ENCODE data around the gene CLEC4C.

The CLEC4C gene

GRCh38 chr12:7729746-7730145 is 17.4 kb downstream of the CLEC4C start:
- in situ Hi-C loops (cut with HindIII; ENCODE audit: low sequenced_read_pairs), result no loop called here

DNA sequence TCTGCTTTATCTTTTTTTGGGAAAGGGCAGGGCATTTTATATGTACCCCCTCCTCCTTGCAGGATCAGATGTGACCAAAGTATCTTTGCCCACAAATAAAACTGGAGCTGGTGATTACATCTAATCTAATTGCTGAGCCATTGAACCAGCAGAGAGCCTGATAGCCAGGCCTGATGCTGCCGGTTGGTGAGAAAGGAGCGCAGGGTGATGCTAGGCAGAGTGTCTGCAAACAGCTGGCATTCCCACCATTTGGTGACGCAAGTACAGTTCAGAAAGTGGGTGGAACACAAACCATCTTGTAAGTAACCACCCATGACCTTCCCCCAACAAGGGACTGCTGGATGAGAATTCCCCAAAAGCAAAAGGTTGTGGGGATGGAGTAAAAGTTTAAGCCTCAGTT is 23.2 kb downstream of the CLEC4C start:
- in situ Hi-C loops (cut with HindIII; ENCODE audit: low sequenced_read_pairs), result no loop called here

GRCh38 chr12:7719946-7720730 is 27.0 kb downstream of the CLEC4C start:
- in situ Hi-C loops (cut with HindIII; ENCODE audit: low sequenced_read_pairs), result no loop called here

DNA sequence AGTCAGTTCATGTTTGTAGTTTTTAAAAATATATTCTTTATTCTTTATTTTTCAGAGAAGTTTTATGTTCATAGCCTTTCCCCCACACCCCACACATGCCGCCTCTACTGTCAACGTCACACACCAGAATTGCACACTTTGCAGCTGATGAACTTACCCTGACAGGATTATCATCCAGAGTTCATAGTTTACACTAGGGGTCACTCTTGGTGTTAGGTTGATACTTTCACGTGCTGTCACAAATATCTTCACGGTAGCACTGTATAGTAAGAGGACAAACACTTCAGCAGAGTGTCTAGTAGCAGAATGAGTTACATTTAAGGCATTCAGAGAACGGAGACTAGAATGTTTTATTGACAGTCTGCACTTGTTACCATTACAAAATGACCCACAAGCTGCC is 30.8 kb downstream of the CLEC4C start:
- in situ Hi-C loops (cut with HindIII; ENCODE audit: low sequenced_read_pairs), result no loop called here

- in situ Hi-C loops (cut with HindIII; ENCODE audit: low sequenced_read_pairs), result no loop called here
Measured at GRCh38 chr12:7712841-7713442, 34.2 kb downstream of the CLEC4C start.

DNA sequence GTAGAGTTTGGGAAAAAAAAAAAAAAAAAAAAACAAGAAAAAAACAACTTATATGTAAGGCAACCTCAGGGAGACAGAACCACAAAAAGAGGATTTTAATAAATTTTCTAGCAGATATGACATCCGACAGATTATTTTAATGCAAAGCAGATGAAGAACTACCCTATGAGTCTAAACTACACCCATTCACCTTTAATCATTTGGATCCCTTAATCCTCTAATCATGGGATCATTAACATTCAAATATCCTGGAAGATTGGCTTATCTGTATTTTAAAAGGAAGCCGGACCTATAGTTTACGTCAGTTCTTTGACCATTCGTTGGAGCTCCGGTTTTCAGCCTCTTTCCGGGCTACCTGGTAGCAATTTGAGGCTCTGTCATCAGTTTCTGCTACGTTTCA is 36.0 kb downstream of the CLEC4C start, which contains the start of gene DPPA3:
Gene DPPA3, plus strand, starts transcription at position 301 of the 400 bp plus-strand sequence. CDS start 138 bp downstream, outside the sequence.
- in situ Hi-C loops (cut with HindIII; ENCODE audit: low sequenced_read_pairs), result no loop called here

- in situ Hi-C loops (cut with HindIII; ENCODE audit: low sequenced_read_pairs), result no loop called here
Measured at GRCh38 chr12:7709969-7710675, 37.1 kb downstream of the CLEC4C start.

DNA sequence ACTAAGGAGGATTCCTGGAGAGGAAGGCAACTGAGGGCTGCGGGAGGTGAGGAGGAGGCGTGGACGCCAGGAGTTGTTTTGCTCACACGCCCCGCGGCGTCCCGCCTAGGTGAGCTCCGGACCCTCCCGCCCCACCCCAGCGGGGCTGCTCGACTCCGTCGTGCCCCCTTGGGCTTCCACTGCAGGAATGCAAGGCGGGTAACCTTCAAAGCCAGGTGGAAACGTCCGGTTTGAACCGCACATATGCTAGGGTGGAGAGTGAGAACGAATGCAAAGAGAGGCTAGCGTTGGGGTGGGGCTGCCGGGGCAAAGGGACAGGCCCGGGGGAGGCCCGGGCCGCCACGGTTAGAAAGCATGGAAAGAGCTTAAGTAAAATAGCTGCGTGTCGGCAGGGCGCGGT is 41.3 kb downstream of the CLEC4C start:
- in situ Hi-C loops (cut with HindIII; ENCODE audit: low sequenced_read_pairs), result no loop called here

DNA sequence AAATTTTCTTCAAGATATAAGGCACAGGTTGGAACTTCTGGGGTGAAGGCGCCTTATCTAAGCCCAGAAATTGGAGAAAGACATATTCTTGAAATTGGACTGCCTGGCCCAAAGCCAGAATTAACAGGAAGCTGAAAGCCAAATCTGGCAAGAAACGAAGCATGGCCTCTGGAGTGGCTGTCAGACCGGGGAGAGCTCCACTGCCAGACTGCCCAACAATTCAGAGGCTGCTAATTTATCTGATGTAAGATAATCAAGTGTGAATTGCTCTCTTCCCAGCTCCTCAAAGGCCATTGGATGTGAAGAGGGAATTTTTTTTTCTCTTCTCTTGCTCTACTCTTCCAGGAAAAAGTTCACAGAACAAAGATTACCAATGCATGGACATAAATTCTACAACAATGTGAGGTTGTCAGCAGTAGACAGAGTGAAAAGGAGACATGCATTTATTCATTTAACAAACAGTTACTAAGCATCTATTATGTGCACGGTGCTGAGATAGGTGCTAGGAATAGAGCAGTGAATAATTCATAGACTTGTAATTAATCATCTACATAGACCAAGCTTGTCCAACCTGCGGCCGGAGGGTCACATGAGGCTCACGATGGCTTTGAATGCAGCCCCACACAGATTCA is 51.5 kb downstream of the CLEC4C start, which contains the start of gene GDF3:
Gene GDF3, minus strand, starts transcription at position 210 of the 632 bp plus-strand sequence. Its CDS starts 47 bp downstream, at position 163.
- in situ Hi-C loops (cut with HindIII; ENCODE audit: low sequenced_read_pairs), result no loop called here

GRCh38 chr12:7695237-7695560 is 52.0 kb downstream of the CLEC4C start:
- in situ Hi-C loops (cut with HindIII; ENCODE audit: low sequenced_read_pairs), result no loop called here

DNA sequence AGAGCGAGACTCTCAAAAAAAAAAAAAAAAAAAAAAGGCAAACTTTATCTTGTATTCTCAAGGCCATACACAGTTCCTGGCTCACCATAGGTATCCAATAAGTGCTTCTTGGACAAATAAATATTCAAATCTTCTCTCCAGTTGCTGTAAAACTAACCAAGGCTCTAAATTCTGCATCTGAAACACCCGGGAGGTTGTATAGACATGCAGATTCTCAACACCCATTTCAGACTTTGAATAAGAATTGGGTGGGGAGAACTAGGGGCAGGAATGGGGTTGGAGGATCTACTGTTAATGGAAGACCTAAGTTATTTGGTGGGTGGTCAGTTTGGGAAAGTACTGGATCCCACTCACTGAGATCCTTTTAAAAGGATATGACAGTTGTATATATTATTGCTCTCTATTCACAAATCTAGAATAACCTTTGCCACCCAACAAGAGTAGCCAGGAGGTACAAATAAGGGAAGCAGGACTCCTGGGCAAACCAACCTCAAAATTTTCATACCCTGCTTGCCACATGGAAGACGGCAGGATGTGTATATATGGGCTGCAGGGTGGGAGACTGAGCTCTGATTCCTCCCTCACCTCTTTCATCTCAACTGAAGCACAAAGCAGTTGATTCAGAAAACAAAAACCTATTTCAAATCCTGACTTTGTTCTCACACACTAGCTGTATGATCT is 52.5 kb downstream of the CLEC4C start:
- in situ Hi-C loops (cut with HindIII; ENCODE audit: low sequenced_read_pairs), result no loop called here

GRCh38 chr12:7693793-7694192 is 53.4 kb downstream of the CLEC4C start:
- in situ Hi-C loops (cut with HindIII; ENCODE audit: low sequenced_read_pairs), result no loop called here

- in situ Hi-C loops (cut with HindIII; ENCODE audit: low sequenced_read_pairs), result no loop called here
Measured at GRCh38 chr12:7681535-7681934, 65.6 kb downstream of the CLEC4C start.

All from DLD1 (cell line).